Astrocyte of the cerebellum (primary cell): Measurements from ENCODE around the gene CTNNA3.

Source experiments
- DNase-seq: peaks from one replicate; pipeline ENCODE4 v3.0.0-alpha.2; 2011; ENCODE audit warnings: low read depth
- H3K4me3 ChIP-seq: 2 replicates; pipeline ENCODE4 v1.5.1; 2011; ENCODE audit warnings: mild to moderate bottlenecking, low read depth, low read length, moderate library complexity
- CTCF ChIP-seq: IDR thresholded peaks from 2 replicates; pipeline ENCODE4 v1.5.1; 2012; ENCODE audit warnings: low read length, low read depth, moderate library complexity, mild to moderate bottlenecking; ENCODE audit errors: missing control alignments
- in situ Hi-C: cut with HindIII; loops from 2 replicates; pipeline ENCODE4 v1.10.0; 2017; ENCODE audit warnings: low sequenced_read_pairs

Gene CTNNA3

GRCh38 chr10:66265398-66265797 lies 1430.6 kb downstream of the CTNNA3 start:
- TF ChIP-seq CTCF, result no peak
- no peak for DNase-seq
- in situ Hi-C loops, result no loop called here
- no peak overlapping the region for H3K4me3 ChIP-seq

- in situ Hi-C loops, result no loop called here
- H3K4me3 ChIP-seq, result no peak overlapping the region
- TF ChIP-seq CTCF, result no peak
- no peak for DNase-seq
Observed at GRCh38 chr10:66259836-66260235, 1436.2 kb downstream of the CTNNA3 start.

- in situ Hi-C loops, result no loop called here
- no peak for TF ChIP-seq CTCF
- no peak overlapping the region for H3K4me3 ChIP-seq
Observed at GRCh38 chr10:66258693-66259092, 1437.3 kb downstream of the CTNNA3 start.

GRCh38 chr10:66257801-66258200 lies 1438.2 kb downstream of the CTNNA3 start:
- no peak overlapping the region for H3K4me3 ChIP-seq
- in situ Hi-C loops, result no loop called here
- DNase-seq, result no peak
- TF ChIP-seq CTCF, result no peak

More at GRCh38 chr10:66258693-66259092, 1437.3 kb downstream of the CTNNA3 start:
- DNase-seq, result no peak

GRCh38 chr10:66252986-66253385 lies 1443.0 kb downstream of the CTNNA3 start:
- no peak for DNase-seq
- TF ChIP-seq CTCF, result no peak
- in situ Hi-C loops, result no loop called here
- no peak overlapping the region for H3K4me3 ChIP-seq

GRCh38 chr10:66246177-66246576 lies 1449.8 kb downstream of the CTNNA3 start:
- in situ Hi-C loops, result no loop called here
- H3K4me3 ChIP-seq, result no peak overlapping the region
- no peak for DNase-seq
- TF ChIP-seq CTCF, result no peak

- no peak overlapping the region for H3K4me3 ChIP-seq
- DNase-seq, result no peak
- in situ Hi-C loops, result no loop called here
- TF ChIP-seq CTCF, result no peak
Observed at GRCh38 chr10:66244953-66245352, 1451.0 kb downstream of the CTNNA3 start.
